ENCODE measurements around the gene CXorf58. TPM values are rescaled to one million over a fixed set of nuclear protein-coding genes. Genes with fewer than 3 reads are reported as not detected.

Gene CXorf58
- total RNA-seq, 1 donor from 2014 or later = not detected

- H3K36me3 Mint-ChIP-seq (ENCODE audit: unreplicated experiment) = peaks cover 18% of the 10 kb centered on the region
- no peak overlapping the region for H3K4me3 Mint-ChIP-seq (ENCODE audit: unreplicated experiment)
- H3K9me3 Mint-ChIP-seq (ENCODE audit: unreplicated experiment) = no peaks in the 10 kb centered on the region
- no peak for DNase-seq (ENCODE audit: extremely low spot score, unreplicated experiment)
- H3K27me3 Mint-ChIP-seq (ENCODE audit: unreplicated experiment) = no peaks in the 10 kb centered on the region
- no peak overlapping the region for H3K27ac Mint-ChIP-seq (ENCODE audit: unreplicated experiment)
- TF ChIP-seq CTCF (IDR thresholded peaks at IDR 0.05) = no peak
- peaks cover 24% of the 10 kb centered on the region for H3K4me1 Mint-ChIP-seq (ENCODE audit: unreplicated experiment)
Measured at GRCh38 chrX:23981222-23981621, 73.4 kb downstream of the CXorf58 start.

- no peaks in the 10 kb centered on the region for H3K9me3 Mint-ChIP-seq (ENCODE audit: unreplicated experiment)
- no peak for DNase-seq (ENCODE audit: extremely low spot score, unreplicated experiment)
- H3K27me3 Mint-ChIP-seq (ENCODE audit: unreplicated experiment) = no peaks in the 10 kb centered on the region
- no peak overlapping the region for H3K4me3 Mint-ChIP-seq (ENCODE audit: unreplicated experiment)
- TF ChIP-seq CTCF (IDR thresholded peaks at IDR 0.05) = no peak
- peaks cover 24% of the 10 kb centered on the region for H3K4me1 Mint-ChIP-seq (ENCODE audit: unreplicated experiment)
- no peak overlapping the region for H3K27ac Mint-ChIP-seq (ENCODE audit: unreplicated experiment)
- H3K36me3 Mint-ChIP-seq (ENCODE audit: unreplicated experiment) = peaks cover 23% of the 10 kb centered on the region
Measured at GRCh38 chrX:23981711-23982110, 73.9 kb downstream of the CXorf58 start.

- TF ChIP-seq CTCF (IDR thresholded peaks at IDR 0.05) = no peak
- peaks cover 33% of the 10 kb centered on the region for H3K36me3 Mint-ChIP-seq (ENCODE audit: unreplicated experiment)
- no peaks in the 10 kb centered on the region for H3K9me3 Mint-ChIP-seq (ENCODE audit: unreplicated experiment)
- no peak for DNase-seq (ENCODE audit: extremely low spot score, unreplicated experiment)
- H3K4me3 Mint-ChIP-seq (ENCODE audit: unreplicated experiment) = no peak overlapping the region
- H3K27me3 Mint-ChIP-seq (ENCODE audit: unreplicated experiment) = no peaks in the 10 kb centered on the region
- H3K27ac Mint-ChIP-seq (ENCODE audit: unreplicated experiment) = no peak overlapping the region
- peaks cover 24% of the 10 kb centered on the region for H3K4me1 Mint-ChIP-seq (ENCODE audit: unreplicated experiment)
Measured at GRCh38 chrX:23982891-23983290, 75.1 kb downstream of the CXorf58 start.

Other genes starting within 250 kb of the CXorf58 start
- 299 and 304 TPM in 2 replicates for gene PRDX4, start 240.5 kb upstream of the CXorf58 start, total RNA-seq
- 53.8 and 57.9 TPM in 2 replicates for gene ACOT9, start 164.7 kb upstream of the CXorf58 start, total RNA-seq
- 216 and 234 TPM in 2 replicates for gene SAT1, start 124.8 kb upstream of the CXorf58 start, total RNA-seq
- 35.4 and 47.4 TPM in 2 replicates for gene APOO, start 68 bp upstream of the CXorf58 start, total RNA-seq
- gene KLHL15, start 119.2 kb downstream of the CXorf58 start, total RNA-seq = 15.8 and 16.3 TPM in 2 replicates
- gene EIF2S3, start 146.9 kb downstream of the CXorf58 start, total RNA-seq = 360 and 369 TPM in 2 replicates
- 84.6 and 90.0 TPM in 2 replicates for gene ZFX, start 241.7 kb downstream of the CXorf58 start, total RNA-seq

Measured in osteocyte (in vitro differentiated cells).